ES-I3 (cell line): Measurements from ENCODE around the gene HK1.
A peak's percentile ranks its signal among the peaks of the same experiment; 100 is the strongest.
"Not testable (repeated sequence)": the region's sequence is repeated elsewhere in the genome, so short reads cannot be mapped to it uniquely, and the experiment has no call there.

ENCODE experiments used
- H3K36me3 ChIP-seq: 2 replicates; pipeline ENCODE4 v1.6.1; 2013; ENCODE audit warnings: mild to moderate bottlenecking, low read length, control low read depth, moderate library complexity; ENCODE audit not compliant: insufficient read depth
- H3K4me1 ChIP-seq: 2 replicates; pipeline ENCODE4 v1.6.1; 2013; ENCODE audit warnings: mild to moderate bottlenecking, control low read depth, low read length; ENCODE audit not compliant: insufficient read depth
- H3K9ac ChIP-seq: 2 replicates; pipeline ENCODE4 v1.6.1; 2013; ENCODE audit warnings: low read depth, mild to moderate bottlenecking, low read length, moderate library complexity
- H3K9me3 ChIP-seq: 2 replicates; pipeline ENCODE4 v1.6.1; 2013; ENCODE audit warnings: mild to moderate bottlenecking, low read length, moderate library complexity; ENCODE audit not compliant: control insufficient read depth, insufficient read depth

Gene HK1

GRCh38 chr10:69308304-69308703 is 30.0 kb downstream of the HK1 start:
- H3K4me1 ChIP-seq = peaks cover 11% of the 10 kb centered on the region
- H3K9ac ChIP-seq, H3K9me3 ChIP-seq, H3K36me3 ChIP-seq: not testable (repeated sequence)

GRCh38 chr10:69311309-69311708 is 33.0 kb downstream of the HK1 start:
- H3K36me3 ChIP-seq = no peaks in the 10 kb centered on the region
- H3K9ac ChIP-seq = no peak overlapping the region
- H3K4me1 ChIP-seq = peaks cover 18% of the 10 kb centered on the region
- H3K9me3 ChIP-seq = no peaks in the 10 kb centered on the region

GRCh38 chr10:69312528-69312927 is 34.2 kb downstream of the HK1 start:
- H3K36me3 ChIP-seq = no peaks in the 10 kb centered on the region
- no peak overlapping the region for H3K9ac ChIP-seq
- no peaks in the 10 kb centered on the region for H3K9me3 ChIP-seq
- H3K4me1 ChIP-seq = peaks cover 26% of the 10 kb centered on the region

GRCh38 chr10:69315100-69315542 is 36.8 kb downstream of the HK1 start:
- H3K9me3 ChIP-seq = no peaks in the 10 kb centered on the region
- H3K4me1 ChIP-seq = peaks cover 30% of the 10 kb centered on the region
- no peaks in the 10 kb centered on the region for H3K36me3 ChIP-seq
- no peak overlapping the region for H3K9ac ChIP-seq

GRCh38 chr10:69315610-69316312 is 37.5 kb downstream of the HK1 start:
- no peaks in the 10 kb centered on the region for H3K36me3 ChIP-seq

GRCh38 chr10:69316313-69317059 is 38.2 kb downstream of the HK1 start:
- Histone ChIP-seq H3K9ac (no peak overlapping the region), H3K36me3 (no peaks in the 10 kb centered on the region), H3K4me1 (peaks cover 41% of the 10 kb centered on the region), H3K9me3 (no peaks in the 10 kb centered on the region)

More at GRCh38 chr10:69315610-69316312, 37.5 kb downstream of the HK1 start:
- Histone ChIP-seq H3K9ac (no peak overlapping the region), H3K9me3 (no peaks in the 10 kb centered on the region), H3K4me1 (peaks cover 33% of the 10 kb centered on the region)

GRCh38 chr10:69317175-69317604 is 38.9 kb downstream of the HK1 start:
- Histone ChIP-seq H3K36me3 (peaks cover 1% of the 10 kb centered on the region), H3K9me3 (no peaks in the 10 kb centered on the region), H3K9ac (peak overlapping the region; percentile 93), H3K4me1 (peaks cover 48% of the 10 kb centered on the region)

- H3K9me3 ChIP-seq = no peaks in the 10 kb centered on the region
- H3K36me3 ChIP-seq = peaks cover 3% of the 10 kb centered on the region
- peak overlapping the region; percentile 93 for H3K9ac ChIP-seq
- H3K4me1 ChIP-seq = peaks cover 46% of the 10 kb centered on the region
Observed at GRCh38 chr10:69317626-69318105, 39.4 kb downstream of the HK1 start.

GRCh38 chr10:69318106-69318866 is 40.0 kb downstream of the HK1 start:
- Histone ChIP-seq H3K4me1 (peaks cover 41% of the 10 kb centered on the region), H3K36me3 (peaks cover 3% of the 10 kb centered on the region), H3K9me3 (no peaks in the 10 kb centered on the region), H3K9ac (peak overlapping the region; percentile 93)

GRCh38 chr10:69318867-69319727 is 40.8 kb downstream of the HK1 start:
- H3K9me3 ChIP-seq = no peaks in the 10 kb centered on the region
- peaks cover 47% of the 10 kb centered on the region for H3K4me1 ChIP-seq
- H3K9ac ChIP-seq = peak overlapping the region; percentile 93

GRCh38 chr10:69319841-69320316 is 41.6 kb downstream of the HK1 start:
- H3K4me1 ChIP-seq = peaks cover 51% of the 10 kb centered on the region
- H3K9me3 ChIP-seq = no peaks in the 10 kb centered on the region
- peak overlapping the region; percentile 93 for H3K9ac ChIP-seq

More at GRCh38 chr10:69318867-69319727, 40.8 kb downstream of the HK1 start:
- H3K36me3 ChIP-seq = peaks cover 3% of the 10 kb centered on the region

GRCh38 chr10:69320521-69320920 is 42.2 kb downstream of the HK1 start:
- Histone ChIP-seq H3K9ac (peak overlapping the region; percentile 93; the same call in 1 of the 2 replicates), H3K4me1 (peaks cover 51% of the 10 kb centered on the region), H3K36me3 (peaks cover 3% of the 10 kb centered on the region)

More at GRCh38 chr10:69319841-69320316, 41.6 kb downstream of the HK1 start:
- peaks cover 3% of the 10 kb centered on the region for H3K36me3 ChIP-seq

GRCh38 chr10:69321039-69321715 is 42.9 kb downstream of the HK1 start:
- Histone ChIP-seq H3K36me3 (peaks cover 3% of the 10 kb centered on the region), H3K9ac (no peak overlapping the region), H3K9me3 (no peaks in the 10 kb centered on the region), H3K4me1 (peaks cover 46% of the 10 kb centered on the region)

More at GRCh38 chr10:69320521-69320920, 42.2 kb downstream of the HK1 start:
- no peaks in the 10 kb centered on the region for H3K9me3 ChIP-seq
